Epidermal melanocyte (primary cell): Measurements from ENCODE around the gene EFHB.
"Not testable (repeated sequence)": the region's sequence is repeated elsewhere in the genome, so short reads cannot be mapped to it uniquely, and the experiment has no call there.

Experiments used
- DNase-seq: peaks from one replicate; pipeline ENCODE4 v3.0.0; 2011; ENCODE audit warnings: low spot score; ENCODE audit not compliant: insufficient read length

The EFHB gene, protein sequence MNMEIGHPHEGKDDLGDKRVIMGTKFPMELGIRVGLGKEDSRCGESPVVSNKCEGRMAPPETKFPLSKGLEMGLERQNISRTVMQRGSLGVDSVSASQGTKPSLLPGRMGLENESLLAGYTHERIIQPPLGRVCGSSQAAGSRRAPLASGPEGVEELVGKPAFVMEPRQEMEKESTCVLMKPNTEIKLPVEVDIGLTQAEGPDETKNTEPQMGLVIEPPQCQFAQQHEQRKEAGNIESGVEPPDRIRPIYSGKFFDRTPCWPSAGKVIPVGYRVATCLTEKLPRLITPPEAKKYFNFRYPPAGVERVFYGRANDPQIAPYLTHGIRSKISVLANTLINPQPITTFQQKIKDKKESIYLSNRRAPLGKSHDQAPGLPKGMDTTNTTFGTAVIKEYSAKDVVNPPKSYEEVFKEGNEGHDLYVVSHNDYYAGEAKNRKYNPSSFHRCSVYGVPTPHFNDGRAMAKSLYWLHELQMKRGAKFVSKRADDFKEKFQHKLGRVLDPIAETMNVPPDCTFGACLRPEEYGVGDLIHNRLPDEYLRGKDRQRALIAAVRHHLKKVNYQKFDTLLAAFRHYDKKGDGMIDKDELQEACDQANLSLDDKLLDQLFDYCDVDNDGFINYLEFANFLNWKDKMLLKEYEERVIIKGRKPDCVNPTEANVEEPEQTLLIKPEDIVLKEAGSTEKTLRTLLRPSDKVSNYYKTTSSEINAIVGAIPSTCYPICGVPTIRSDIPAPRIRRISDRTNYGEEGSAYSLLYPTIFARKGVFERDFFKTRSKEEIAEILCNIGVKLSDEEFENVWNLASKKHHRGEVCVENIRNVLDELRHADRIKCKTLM

DNA sequence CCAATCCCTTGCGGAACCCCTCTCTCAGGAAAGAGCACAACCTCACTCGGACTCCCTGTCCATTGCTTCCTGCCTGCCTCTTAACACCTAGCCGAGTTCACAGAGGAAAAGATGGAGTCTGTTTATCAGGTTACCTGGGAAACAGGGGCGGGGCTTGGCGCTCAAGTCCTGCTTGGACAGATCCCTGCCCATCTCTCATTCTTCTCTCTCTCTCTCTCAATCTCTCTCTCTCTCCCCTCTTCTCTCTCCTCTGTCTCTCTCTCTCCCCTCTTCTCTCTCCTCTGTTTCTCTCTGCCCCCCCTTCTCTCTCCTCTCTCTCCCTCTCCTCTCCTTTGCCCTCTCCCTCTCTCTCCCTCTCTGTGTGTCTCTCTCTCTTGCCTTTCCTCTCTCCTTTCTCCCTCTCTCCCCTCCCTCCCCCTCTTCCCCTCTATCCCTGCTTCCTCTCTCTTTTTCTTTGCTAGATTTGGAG is at the start of gene EFHB:
Gene EFHB (minus strand): TSS at position 120 of the 469 bp plus-strand sequence. CDS start 199 bp downstream, outside the sequence.
- no peak for DNase-seq

DNA sequence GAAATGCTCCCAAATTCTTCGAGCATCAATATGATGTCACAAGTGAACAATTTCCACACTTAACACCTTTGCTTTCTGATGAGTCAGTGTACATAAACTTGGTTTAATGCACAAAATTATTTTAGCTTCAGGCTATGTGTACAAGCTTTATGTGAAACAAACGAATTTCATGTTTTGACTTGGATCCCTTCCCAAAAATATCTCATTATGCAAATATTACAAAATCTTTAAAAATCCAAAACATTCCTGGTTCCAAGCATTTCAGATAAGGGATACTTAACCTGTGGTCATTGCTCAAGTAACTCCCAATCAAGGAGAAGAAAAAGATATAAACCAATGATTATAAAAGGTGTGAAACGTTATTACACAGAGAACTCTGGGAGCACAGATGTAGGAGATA is 38.0 kb upstream of the EFHB start:
- no peak for DNase-seq

DNA sequence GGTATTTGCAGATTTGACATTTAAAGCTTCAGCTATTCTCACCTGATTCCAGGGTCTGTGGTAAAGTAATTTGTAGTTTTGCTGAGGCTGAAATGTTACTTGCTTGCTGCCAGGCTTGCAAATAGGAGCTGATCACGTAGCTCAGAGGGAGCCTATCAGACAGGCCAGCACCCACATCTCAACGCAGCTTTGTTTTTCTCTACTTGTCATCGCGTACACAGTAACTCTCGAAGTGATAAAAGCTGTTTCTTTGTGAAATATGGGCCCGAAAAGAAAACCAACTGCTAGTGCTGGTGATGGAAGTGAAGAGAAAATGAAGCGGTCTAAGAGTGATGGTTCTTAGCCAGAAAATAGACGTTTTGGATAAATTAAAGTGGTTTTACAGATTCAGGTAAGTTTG is 36.3 kb upstream of the EFHB start:
- no peak for DNase-seq

DNA sequence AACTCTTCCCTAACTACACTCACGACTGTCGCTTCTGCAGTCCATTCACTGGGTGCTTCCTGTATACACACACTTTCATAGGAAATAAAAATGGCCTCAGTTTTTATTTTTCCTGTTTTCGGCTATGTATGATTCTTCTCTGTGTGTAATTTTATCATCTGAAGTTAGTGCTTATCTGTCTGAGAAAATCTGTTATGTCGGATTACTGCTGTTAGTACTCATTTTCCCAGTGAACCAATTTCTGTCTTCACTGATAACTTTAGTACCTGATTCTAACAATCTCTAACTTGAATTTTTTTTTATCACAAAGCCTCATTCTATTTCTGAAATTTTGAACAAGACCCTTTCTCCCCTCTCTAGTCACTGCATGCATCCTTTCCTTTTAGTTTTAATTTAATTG is 33.8 kb upstream of the EFHB start:
- no peak for DNase-seq

DNA sequence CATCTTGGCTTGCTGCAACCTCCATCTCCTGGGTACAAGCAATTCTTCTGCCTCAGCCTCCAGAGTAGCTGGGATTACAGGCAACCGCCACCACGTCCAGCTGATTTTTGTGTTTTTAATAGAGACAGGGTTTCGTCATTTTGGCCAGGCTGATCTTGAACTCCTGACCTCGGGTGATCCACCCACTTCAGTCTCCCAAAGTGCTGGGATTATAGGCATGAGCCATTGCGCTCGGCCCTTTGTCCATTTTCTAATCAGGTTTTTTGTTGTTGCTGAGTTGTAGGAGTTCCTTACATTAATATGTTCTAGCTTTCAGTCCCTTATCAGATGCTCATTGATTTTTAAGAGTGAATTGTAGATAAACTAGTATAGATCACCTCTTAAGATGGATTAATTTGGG is 33.2 kb upstream of the EFHB start:
- DNase-seq = no peak

DNA sequence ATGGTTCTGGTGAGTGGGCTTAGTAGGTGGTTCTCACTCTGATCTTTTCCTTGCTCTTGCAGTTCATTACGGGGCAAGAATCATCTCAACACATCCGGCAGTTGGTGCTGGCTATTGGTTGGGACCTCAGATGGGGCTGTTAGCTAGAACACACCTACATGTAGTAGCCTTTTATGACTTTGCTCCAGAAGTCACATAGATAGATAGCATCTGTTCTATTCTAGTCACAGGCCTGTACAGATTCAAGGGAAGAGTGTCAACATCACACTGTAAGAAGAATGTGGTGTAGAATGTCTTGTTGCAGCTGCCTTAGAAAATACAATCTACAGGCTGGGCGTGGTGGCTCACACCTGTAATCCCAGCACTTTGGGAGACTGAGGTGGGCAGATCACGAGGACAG is 27.9 kb upstream of the EFHB start:
- DNase-seq = no peak

DNA sequence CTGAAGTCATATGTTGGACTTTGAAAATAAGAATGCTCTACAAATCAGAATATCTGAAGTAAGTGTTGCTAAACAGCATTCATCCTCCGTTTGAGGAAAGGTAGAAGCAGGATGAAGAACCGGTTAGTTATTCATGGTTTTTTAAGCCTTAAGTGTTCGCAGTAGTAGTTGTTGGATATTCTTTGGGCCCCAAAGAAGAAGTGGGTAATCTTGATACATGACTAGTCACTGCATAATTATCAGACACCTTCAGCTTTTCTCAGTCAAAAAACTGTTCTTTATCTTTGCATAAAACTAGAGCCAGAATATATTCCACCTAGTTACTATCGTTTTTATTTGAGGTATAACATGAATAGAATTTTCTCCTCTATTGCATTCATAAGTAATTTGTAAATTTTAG is 26.7 kb upstream of the EFHB start:
- DNase-seq = no peak

DNA sequence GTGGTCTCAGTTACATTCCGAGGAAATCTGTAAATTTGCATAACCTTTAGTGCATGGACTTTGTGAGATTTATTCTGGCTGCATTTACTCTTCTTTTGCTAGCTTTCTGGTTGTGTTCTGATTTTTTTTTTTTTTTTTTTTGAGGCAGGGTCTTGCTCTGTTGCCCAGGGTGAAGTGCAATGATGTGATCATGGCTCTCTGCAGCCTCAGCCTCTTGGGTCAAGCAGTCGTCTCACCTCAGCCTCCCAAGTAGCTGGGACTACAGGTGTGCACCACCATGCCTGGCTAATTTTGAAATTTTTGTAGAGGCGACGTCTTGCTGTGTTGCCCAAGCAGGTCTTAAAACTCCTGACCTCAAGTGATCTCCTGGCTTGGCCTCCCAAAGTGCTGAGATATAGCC is 25.5 kb upstream of the EFHB start:
- no peak for DNase-seq

DNA sequence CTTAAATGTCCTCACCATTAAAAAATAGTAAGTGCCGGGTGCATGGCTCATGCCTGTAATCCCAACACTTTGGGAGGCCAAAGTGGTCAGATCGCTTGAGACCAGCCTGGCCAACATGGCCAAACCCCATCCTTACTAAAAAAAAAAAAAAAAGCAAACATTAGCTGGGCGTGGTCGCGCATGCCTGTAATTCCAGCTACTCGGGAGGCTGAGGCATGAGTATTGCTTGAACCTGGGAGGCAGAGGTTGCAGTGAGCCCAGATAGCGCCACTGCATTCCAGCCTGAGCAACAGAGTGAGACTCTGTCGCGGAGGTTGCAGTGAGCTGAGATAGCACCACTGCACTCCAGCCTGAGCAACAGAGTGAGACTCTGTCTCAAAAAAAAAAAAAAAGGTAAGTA is 23.3 kb upstream of the EFHB start:
- DNase-seq = not testable (repeated sequence)

DNA sequence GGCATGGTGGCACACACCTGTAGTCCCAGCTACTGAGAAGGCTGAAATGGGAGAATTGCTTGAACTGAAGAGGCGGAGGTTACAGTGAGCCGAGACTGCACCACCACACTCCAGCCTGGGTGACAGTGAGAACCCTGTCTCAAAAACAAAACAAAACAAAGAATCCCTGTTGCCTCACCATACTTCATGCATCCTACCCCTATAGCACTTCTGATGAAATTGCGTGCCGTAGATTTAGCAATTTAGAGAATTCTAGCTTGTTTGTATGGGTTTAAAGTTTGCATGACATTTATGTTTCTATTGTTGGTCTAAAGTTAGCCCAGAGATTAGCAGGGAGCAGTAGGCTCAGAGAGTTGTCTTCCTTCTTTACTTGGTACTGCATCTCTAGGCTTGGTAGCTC is 20.7 kb upstream of the EFHB start:
- no peak for DNase-seq

DNA sequence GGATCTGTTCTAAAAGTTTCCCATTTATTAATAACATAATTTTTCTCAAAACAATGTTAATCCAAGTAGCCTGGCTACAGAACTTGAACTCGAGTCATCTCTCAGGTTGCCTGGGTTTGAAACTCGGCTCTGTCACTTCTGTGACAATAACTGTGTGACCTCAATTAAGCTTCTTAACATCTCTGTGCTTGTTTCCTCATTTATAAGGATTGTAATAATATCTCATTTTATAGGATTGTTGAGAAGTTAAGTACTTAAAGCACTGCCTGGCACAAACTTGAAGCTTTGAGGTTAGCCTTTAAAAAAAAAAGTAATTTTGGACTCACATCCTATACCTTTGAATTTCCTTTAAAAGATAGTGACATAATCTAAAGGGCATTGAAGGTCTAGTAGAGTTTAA is 16.3 kb upstream of the EFHB start:
- DNase-seq = no peak

DNA sequence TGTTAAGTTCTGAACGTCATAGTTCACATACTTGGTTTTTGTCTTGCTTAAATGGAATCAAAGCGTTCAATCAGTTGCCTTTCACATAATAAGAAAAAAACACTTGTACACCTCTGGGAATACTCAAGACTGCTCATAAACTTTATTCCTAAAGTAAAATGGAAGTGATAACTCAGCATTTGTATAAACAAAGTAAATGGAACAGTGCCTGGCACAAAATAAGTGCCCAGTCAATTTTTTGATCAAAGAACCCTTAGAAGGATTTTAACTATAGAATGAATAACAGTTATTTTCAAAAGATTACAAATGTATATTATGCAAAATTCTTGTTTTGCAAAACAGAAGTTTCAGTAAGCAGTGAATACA is 14.2 kb upstream of the EFHB start:
- no peak for DNase-seq

DNA sequence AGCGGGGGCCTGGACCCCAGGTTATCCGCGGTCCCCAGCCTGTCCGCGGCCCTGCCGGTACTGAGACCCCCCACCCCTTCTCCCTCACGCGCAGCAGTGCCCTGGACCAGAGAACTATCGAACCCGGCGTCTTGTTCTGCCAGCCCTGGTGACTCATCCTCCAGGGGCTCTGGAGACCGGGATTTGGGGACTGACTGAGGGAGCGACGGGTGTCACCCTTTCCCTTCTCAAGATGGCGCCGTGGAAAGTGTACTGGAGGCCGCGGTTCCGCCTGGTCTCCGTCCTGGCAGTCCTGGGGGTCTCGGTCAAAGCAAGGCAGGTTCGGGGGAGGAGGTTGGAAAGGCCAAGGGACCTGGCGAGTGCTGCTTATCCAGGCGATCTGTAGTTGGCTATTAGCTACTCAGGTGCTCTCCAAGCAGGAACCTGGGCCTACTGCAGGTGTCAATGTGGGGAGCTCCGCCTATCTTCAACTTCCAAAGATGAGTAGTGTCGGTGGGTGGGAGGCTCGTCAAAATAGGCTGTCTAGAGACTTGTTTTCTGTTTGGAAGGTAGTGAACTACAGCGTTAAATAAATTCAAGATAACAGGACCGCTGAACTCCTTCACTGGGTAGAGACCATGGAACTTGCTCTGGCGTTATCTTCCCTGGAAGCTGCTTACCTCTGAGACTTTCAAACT is 13.7 kb upstream of the EFHB start:
- no peak for DNase-seq

DNA sequence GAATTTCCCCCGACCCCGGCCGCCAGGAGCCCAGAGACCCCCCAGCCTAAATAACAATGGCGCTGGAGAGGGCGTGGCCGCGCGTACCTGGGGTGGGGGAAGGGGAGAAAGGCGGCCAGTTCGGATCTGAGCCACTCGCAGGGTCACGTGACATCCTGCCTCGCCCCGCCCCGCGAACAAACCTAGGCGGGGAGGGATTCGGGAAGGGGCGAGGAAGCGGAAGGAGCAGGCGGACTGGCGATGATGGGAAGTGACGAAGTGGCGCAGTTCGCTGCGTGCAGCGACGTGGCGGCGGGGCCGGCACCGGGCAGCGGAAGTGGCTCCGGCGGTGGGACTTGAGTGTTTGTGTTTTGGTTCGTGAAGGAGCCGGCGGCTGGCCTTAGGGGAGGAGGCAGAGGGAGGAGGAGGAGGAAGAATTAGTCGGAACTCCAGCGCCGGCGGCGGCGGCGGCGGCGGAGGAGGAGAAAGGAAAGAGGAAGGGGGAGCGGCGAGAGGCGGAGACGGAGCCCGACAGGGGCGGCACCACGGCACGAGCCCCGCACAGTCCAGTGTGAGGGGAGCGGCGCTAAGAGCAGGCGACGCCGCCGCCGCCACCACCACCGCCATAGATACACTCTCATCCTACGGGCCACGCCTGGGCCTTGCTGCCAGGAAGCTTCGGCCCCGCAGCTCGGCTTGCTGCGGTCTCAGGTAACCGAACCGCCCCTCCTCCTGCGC is 13.0 kb upstream of the EFHB start, which contains the start of gene RAB5A:
Gene RAB5A (plus strand): TSS at position 266 of the 717 bp plus-strand sequence. CDS start 3,802 bp downstream, outside the sequence.
- DNase-seq = peak; percentile 87

DNA sequence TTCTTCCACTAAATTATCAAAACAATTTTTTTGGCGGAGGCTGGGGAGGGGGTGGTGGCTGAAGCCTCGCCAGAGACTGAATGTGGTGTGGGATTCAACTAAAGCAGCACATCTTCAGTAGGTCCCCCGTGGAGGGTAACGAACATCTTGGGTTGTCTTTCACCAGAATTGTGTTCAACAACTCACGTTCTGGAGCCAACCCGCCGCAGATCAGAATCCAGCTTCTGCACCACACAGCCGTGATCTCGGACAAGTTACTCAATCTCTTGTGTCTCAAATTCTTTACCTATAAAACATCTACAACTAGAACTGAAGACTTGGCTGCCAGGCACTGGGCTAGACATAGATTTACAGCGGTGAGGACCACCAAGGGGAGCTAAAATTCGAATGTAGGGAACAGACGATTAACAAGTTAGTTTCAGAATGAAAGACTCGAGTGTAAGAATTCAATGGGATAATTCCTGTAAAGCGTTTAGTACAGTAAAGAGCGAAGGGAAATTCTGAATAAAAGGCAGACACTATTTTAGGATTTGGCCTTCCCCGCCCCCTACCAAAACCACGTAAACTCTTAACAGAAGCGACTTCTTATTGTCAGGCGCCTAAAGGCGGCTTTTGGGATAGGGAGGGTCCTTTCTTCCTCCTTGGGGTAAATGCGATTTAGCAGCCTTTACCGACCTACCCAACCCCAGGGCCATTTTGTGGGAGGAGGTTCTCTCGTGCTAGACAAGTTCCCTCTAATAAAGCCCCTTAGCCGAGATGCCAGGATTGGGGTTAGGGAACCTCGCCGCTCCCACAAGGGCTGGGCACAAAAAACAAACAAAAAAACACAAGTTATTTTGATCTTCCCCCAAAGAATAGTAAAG is 12.2 kb upstream of the EFHB start:
- DNase-seq = no peak

DNA sequence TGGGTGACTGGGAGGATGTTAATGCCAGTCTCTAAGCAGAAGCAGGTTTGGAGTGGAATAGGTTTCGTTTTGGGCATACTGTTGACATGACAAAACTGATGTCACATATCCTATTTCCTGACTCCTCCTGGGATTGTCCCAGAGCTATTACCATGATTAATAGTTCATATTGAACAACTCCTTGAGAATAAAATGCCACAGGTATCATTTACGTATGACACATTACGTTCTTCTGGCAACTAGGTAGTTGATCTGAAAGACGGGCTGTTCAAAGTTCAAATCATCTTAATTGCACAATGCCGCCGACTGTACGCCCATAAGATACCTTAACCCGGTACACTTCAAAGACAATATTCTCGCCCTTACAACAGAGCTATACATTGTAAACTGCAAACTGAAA is 11.5 kb upstream of the EFHB start:
- no peak for DNase-seq

DNA sequence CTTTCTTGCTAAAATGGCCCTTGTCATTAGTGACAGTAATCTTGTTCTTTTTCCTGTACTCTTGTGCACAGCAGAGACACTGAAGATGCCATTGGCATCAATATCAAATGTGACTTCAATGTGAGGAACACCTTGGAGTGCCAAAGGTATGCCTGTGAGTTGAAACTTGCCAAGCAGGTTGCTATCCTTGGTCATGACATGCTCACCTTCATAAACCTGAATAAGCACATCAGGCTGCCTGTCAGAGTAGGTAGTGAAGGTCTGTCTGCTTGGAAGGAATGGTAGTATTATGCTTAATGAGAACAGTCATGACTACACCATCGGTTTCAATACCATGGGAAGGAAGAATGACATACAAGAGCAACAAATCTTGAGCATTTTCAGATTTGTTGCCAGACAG is 6.6 kb upstream of the EFHB start:
- no peak for DNase-seq

DNA sequence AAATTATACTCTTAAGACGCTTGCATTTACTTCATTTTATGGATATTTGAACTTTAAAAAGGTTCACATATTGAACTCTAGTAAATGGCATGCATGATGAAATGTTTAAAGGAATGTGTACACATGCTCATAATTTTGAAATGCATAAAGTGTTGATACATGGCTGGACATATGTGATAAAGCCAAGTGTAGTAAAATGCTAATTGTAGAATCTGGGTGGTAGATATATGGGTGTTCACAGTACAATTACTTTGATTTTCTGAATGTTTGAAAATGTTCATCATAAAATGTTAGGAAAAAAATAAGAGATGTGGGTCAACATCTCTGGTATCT is 4.2 kb upstream of the EFHB start:
- no peak for DNase-seq

DNA sequence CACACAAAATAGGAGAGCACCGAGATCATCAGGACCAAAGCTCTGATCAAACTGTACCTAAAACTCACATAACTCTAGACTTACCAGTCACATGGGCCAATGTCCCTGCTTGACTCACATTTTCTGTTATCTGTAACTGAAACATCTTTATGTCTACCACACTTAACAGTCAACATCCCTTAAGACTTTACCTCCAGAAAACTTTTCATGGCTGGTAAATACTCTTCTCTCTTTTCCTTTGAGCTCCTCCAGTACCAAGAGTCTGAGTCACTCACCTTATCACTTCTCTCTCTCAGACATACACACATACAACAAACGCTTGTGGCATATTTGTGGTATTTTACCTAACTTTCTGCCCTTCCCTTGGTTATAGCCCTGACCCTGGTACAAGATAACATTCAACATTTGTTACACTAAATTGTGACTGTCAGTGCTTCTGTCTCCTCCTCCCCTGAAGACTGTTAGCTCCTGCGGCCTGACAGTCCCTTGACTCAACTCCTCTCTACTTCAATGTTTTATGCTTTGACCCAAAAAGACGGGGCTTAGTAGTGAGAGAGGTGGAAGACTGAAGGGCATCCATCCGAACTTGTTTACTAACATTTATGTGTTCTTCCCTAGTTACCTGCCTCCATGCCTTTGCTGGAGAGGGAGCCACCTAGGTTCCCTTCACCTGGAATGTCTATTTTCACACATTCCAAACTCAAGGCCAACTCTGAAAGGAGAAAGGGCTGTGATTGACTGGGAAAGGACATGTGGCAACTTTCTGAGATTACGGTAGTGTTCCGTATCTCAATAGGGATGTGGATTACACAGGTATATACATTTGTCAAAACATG is 3.7 kb upstream of the EFHB start:
- DNase-seq = no peak

DNA sequence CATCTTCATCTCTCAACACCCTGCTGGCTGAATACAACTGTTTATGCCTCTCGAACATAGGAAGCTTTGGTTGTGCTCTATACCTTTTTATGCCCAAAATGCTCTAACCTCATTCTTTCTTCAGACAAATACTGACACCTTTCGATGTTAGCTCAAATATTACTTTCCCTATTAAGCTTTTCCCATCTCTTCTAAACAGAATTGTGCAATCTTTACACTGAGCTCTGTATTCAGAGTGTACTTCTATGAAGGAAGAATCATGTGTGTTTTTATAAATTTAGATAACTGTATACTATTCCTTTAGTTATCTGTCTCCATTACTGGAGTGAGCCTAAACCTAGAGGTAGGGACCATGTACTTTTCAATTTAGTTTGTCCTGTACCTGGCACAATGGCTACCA is 1.6 kb downstream of the EFHB start:
- DNase-seq = no peak
